Putamen (tissue), 1 donor: ENCODE measurements around the gene PSMD3.
A peak's percentile ranks its signal among the peaks of the same experiment; 100 is the strongest.

Experiments used
- DNase-seq: peaks from one replicate; pipeline ENCODE4 v3.0.0-alpha.2; 2016; ENCODE audit warnings: low spot score

Gene PSMD3

GRCh38 chr17:40022961-40023541 lies 42.4 kb downstream of the PSMD3 start:
- DNase-seq, result no peak

- no peak for DNase-seq
These were observed 43.1 kb downstream of the PSMD3 start for GRCh38 chr17:40023590-40024292.

GRCh38 chr17:40024901-40025300 lies 44.3 kb downstream of the PSMD3 start:
- DNase-seq, result no peak

- no peak for DNase-seq
These were observed 45.0 kb downstream of the PSMD3 start for GRCh38 chr17:40025559-40025958.

DNA sequence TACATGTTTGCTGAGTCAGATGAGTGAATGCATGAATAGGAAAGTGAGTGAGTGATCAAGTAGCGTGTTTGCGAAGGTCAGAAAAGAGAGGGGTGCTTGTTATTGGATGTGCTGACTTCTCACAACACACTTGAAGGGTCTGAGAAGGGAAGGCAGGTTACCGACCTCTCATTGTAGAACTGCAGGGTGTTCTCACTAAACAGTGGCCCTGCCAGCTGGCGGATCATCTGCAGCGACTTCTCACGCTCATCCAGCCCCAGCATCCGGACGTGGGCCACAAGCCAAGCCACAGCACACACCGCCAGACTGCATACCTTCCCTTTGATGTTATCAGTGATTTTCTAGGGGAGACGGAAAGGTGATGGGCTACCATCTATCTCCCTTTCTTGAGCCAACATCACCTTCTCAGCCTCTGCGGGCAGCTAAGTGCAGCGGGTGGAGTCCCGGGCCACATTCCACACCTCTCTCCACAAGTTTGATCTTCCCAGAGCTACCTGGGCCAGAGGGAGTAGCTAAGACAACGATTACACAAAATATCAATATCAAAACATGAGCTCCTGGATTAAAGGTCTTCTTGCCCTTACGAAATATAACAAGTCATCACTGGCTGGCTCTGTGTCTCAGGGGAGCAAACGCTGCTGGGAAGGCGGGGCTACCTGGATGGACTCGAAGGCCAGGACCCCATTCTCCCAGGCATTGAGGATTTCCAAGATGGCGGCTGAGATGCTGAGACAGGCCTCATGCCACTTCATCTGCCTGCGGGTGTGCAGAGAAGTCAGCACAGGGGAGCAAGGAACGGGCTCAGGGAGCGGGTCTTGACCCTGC lies 45.6 kb downstream of the PSMD3 start:
- no peak for DNase-seq

DNA sequence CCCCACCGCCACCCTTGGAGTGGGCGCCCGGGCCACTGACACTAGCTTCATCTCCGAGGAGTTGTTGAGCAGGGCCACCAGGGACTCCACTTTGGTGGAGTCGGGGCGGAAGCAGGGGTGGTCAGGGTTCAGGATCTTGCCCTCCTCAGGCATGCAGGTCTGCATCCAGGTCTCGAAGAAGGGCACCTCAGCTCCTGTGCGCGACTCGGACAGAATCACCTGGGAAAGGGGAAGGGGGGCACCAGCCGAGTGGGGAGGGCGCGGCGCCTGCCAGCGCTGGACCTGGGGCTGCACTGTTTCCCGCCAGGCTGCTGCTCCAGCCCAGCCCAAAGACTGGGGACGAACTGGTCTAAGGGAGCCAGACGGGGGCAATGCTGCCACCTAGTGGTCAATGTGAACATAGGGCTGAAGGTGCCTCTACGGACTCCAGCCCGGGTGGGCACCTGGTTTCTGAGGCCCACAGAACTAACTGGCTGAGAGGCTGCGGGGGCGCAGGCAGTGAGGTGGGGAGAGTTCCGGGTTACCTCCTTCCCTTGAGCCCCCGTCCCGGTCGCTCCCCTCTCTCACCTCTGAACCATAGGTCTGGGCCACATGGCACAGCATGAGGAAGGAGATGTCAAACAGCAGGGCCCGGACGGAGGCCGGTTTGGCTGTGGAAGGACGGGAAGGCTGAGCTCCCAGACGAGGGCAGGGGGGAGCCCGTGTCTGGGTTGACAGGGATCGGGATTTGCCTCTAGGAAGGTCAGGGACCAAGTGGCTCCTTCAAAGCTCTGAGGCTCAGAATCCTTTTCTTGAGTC lies 46.4 kb downstream of the PSMD3 start:
- peak; percentile 63 for DNase-seq

- DNase-seq, result no peak
These were observed 47.0 kb downstream of the PSMD3 start for GRCh38 chr17:40027614-40028012.

GRCh38 chr17:40028595-40028994 lies 48.0 kb downstream of the PSMD3 start:
- no peak for DNase-seq

DNA sequence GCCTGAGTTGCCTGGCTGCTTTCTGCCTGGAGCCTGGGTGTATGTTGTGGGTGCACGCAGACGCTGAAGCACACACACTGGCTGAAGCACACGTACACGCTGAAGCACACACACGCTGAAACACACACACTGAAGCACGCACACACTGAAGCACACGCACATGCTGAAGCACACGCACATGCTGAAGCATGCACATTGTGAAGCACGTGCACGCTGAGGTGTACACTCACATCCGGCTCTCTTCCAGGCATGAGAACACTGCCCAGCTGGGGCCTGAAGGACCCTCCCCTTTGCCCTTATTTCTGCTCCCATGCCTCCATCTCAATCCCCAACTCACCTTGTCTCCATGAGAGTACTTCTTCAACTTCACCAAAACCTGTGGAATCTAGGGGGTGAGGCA lies 51.1 kb downstream of the PSMD3 start:
- DNase-seq, result no peak

DNA sequence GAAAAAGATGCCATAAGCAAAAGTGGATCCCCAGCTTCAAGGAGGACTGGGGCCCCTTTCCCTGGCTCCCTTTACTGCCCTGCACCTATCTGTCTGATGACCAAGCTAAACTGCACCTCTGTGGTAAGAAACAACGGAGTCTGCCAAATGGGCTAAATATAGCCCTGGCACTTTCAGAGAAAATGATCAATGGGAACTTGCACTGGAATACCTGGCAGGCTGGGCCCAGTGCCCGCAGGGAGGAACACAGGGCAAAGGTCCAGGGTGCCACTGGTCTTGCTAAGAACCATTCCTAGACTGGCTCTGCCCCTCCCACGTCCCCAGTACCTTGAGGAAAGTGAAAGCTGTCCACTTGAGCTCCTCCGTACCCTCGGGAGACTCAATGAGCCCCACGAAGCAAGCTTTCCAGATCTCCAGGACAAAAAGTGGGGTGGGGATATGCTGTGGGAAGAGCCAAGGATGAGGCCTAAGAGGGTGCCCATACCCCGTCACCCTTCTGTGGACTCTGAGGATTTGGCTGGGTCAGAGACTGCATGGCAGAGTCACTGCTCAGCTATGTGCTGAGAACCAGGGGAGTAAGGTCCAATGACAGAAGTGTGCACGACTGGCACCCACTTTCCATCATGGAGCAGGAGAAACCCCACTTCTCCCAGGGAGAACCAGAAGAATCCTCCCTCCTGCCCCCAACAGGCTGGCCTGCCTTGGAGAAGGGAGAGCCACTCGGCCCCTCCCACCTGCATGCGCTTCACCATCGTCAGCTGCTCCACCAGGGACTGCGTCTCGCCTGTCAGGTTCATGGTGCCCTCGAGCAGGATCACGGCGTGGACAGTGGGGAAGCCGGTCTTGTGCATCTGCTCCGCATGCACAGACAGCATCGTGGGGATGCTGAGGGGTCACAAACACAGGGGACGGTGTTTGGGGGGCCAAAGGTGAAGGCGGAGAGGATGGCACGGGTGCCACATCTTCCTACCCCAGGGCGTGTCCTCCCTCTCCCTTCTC lies 52.0 kb downstream of the PSMD3 start:
- DNase-seq, result no peak

DNA sequence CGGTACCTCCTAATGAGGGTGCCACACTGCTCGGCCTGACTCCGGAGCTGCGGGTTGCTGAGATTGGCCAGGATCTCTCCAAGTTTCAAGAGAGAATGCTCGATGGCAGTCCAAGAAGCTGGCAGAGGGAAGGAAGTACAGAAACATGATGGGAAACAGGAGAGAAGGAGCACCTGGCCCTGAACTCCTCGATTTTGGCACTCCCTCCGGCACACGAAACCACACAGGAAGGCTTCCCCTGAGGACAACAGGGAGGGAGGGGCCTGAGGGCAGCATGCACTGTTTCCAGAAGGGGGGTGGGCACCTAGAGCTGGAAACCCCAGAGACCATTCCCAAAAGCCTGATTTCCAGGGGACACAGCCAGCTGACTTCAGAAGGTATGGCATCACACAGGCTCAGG lies 52.7 kb downstream of the PSMD3 start:
- DNase-seq, result no peak

DNA sequence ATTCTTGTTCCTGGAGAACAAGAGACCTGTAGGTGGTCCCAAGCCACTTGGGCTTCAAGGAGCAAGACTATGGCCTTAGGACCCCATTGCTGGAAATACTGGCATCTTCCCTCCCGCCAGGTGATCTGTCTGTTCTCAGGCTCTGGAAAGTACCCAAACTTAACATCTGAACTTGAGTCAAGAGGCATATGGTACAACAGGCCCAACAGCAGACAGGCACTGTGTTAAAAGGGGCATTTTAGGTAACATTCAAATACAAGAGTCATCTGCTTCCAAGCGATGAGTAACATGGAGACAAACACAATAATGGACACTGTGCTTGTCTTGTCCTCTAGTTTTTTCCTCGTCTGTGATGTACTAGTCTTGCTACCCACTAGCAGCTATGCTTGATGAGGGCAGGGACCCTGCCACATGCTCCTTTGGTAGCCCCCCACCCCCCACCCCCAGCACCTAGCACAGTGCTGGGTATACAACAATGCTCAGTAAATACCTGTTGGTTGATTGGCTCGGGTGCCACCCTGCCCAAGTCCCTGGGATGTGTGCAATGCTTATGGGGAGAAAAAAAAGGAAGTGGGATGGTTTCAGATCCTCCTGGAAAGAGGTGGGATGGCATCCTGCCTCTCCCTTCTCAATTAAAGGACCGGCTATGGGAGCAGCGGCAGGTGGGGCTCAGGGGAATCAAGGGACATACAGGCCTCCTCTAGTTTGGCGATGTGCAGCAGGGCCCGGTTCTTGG lies 54.0 kb downstream of the PSMD3 start:
- no peak for DNase-seq

- DNase-seq, result no peak
These were observed 54.6 kb downstream of the PSMD3 start for GRCh38 chr17:40035162-40035559.

DNA sequence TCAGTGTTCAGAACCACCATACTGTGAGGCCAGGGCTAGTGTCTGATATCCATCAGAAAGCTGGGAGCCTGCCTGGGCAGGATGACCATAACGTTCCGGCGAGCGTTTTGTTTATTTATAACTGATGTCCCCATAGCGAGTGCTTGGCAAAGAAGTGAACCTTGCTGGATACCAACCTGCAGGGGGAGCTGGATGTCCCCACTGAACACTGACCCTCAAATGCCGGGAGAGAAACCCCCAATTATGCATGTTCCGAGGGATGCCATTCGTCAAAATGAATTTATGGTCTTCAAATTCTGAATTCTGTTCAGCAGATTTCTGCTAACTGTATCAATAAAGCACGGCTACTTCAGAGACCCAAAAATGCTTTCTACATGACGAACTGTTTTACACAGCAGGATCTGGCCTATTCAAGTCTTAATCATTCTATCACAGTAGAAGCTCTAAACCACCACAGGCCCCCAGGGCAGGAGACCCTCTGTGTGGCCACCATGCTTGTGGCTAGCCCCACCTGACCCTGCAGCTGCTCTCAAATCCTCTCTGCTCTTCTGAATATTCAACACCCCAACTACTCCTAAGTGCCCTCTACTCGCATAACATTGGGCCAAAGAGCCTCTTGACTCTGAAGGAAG lies 58.4 kb downstream of the PSMD3 start:
- no peak for DNase-seq

GRCh38 chr17:40041196-40041595 lies 60.6 kb downstream of the PSMD3 start:
- no peak for DNase-seq
